Mesodermal cell (in vitro differentiated cells): ENCODE data around the gene PNMA3. TPM values are rescaled to one million over a fixed set of nuclear protein-coding genes. Genes with fewer than 3 reads are reported as not detected.
"Not testable (repeated sequence)": the region's sequence is repeated elsewhere in the genome, so short reads cannot be mapped to it uniquely, and the experiment has no call there.

ENCODE experiments used
- H3K27ac ChIP-seq: 2 replicates; pipeline ENCODE4 v1.7.0; 2013; ENCODE audit warnings: mild to moderate bottlenecking, low read depth, low read length, moderate library complexity; ENCODE audit not compliant: severe bottlenecking
- H3K36me3 ChIP-seq: 2 replicates; pipeline ENCODE4 v1.7.1; 2013; ENCODE audit warnings: mild to moderate bottlenecking, low read length, moderate library complexity; ENCODE audit not compliant: control insufficient read depth, insufficient read depth
- H3K4me1 ChIP-seq: one replicate; pipeline ENCODE4 v1.7.1; 2013; ENCODE audit warnings: mild to moderate bottlenecking, low read length; ENCODE audit not compliant: insufficient read depth, control insufficient read depth, poor library complexity, severe bottlenecking
- H3K4me3 ChIP-seq: 2 replicates; pipeline ENCODE4 v1.7.0; 2013; ENCODE audit warnings: low read length, control low read depth, mild to moderate bottlenecking; ENCODE audit not compliant: insufficient read depth, poor library complexity, severe bottlenecking; ENCODE audit errors: extremely low read depth
- H3K9me3 ChIP-seq: 2 replicates; pipeline ENCODE4 v1.7.1; 2013; ENCODE audit warnings: mild to moderate bottlenecking, low read length, moderate library complexity; ENCODE audit not compliant: control insufficient read depth
- WGBS, 2 experiments: methylation state at CpG; one replicate each; pipeline ENCODE4 v1.1.5; 2013; ENCODE audit warnings: missing lambda C conversion rate in 2 of 2; ENCODE audit not compliant: insufficient coverage in 2 of 2; 5-methylcytosine and 5-hydroxymethylcytosine counted together
- polyA plus RNA-seq, 2 experiments: library from polyadenylated mRNA; stranded (reverse); fragments of 50-300 nt; gene quantifications; one replicate each; pipeline ENCODE4 v1.2.3, GENCODE V29; 2013

The PNMA3 gene, protein sequence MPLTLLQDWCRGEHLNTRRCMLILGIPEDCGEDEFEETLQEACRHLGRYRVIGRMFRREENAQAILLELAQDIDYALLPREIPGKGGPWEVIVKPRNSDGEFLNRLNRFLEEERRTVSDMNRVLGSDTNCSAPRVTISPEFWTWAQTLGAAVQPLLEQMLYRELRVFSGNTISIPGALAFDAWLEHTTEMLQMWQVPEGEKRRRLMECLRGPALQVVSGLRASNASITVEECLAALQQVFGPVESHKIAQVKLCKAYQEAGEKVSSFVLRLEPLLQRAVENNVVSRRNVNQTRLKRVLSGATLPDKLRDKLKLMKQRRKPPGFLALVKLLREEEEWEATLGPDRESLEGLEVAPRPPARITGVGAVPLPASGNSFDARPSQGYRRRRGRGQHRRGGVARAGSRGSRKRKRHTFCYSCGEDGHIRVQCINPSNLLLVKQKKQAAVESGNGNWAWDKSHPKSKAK
- polyA plus RNA-seq (2013, experiment 1 of 2), result 1.3 TPM
- polyA plus RNA-seq (2013, experiment 2 of 2), result 1.2 TPM

DNA sequence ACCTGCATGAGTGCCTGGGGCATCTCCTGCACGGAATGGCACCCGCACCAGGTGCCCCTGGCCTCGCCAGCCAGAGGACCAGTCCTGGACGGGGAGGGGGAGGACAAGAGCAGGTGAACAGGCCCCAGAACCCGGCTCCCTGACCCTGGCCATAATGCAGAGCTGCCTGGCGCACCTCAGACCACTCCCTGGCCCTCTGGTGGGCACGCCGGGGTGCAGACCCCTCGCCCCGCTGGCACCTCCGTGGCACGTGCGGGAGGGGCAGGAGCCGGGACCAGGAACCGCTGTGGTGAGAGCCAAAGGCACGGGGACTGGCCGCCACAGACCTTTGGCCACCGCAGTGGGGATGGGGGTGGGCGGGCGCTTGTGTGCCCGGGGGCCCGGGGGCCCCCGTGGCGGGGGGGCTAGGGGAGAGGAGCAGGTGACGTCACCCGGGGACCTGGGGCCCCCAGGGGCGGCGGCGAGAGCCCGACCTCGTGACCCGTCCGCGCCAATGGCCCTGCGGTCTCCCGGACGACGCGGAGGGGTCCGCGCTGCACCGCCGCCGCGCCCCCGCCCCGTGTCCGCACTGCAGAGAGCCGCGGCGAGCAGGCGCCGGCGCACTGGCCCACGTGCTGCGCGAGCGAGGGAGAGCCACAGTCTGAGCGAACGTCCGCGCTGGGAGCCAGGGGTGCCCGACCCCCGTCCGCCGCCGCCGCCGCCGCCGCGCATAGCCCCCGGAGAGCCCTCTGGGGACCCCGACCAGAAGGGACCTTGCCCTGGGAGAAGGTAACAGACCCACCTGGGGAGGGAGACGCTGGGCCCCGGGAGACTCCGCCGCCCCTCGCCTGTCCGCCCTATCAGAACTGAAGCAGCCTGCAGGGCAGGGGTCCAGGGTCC lies at the start of gene PNMA3:
TSS of gene PNMA3 (plus strand) at position 600 of the 879 bp plus-strand sequence. CDS start 586 bp downstream, outside the sequence.
- 60 to 73% methylated on average over 1 to 3 of the region's 80 CpGs for WGBS, 2 experiments
- no peaks in the 10 kb centered on the region for H3K4me1 ChIP-seq
- peak within 1 kb of the TSS; percentile 18 for H3K4me3 ChIP-seq
- no peaks in the 10 kb centered on the region for H3K9me3 ChIP-seq
- H3K27ac ChIP-seq, result no peak within 1 kb of the TSS
- no peaks in the 10 kb centered on the region for H3K36me3 ChIP-seq

DNA sequence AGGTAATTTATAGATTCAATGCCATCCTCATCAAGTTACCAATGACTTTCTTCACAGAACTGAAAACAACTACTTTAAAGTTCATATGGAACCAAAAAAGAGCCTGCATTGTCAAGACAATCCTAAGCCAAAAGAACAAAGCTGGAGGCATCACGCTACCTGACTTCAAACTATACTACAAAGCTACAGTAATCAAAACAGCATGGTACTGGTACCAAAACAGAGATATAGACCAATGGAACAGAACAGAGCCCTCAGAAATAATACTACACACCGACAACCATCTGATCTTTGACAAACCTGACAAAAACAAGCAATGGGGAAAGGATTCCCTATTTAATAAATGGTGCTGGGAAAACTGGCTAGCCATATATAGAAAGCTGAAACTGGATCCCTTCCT lies 39.1 kb upstream of the PNMA3 start:
- not testable (repeated sequence) for H3K4me1 ChIP-seq, H3K27ac ChIP-seq, H3K36me3 ChIP-seq, H3K4me3 ChIP-seq, H3K9me3 ChIP-seq
- no CpG with 5 or more reads among the region's 2 CpGs for WGBS, 2 experiments

DNA sequence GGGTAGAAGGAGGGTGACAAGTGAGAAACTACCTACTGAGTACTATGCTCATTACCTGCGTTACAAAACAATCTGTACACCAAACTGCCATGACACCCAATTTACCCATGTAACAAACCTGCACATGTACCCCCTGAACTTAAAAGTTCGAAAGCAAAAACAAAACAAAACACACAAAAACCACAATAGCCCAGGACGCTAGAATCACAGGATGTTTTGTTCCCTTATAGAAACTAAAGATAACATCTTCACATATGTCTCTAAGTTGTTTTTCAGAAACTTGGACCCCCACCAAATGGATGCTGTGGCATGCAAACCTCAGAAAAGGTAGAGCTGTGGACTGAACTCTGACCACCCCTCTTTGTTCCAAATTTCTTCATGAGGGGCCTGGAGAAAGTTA lies 37.1 kb upstream of the PNMA3 start:
- WGBS, 2 experiments, result 80% methylated on average over 2 of the region's 3 CpGs; no CpG with 5 or more reads in 1 of the 2 experiments
- no peaks in the 10 kb centered on the region for H3K4me1 ChIP-seq

DNA sequence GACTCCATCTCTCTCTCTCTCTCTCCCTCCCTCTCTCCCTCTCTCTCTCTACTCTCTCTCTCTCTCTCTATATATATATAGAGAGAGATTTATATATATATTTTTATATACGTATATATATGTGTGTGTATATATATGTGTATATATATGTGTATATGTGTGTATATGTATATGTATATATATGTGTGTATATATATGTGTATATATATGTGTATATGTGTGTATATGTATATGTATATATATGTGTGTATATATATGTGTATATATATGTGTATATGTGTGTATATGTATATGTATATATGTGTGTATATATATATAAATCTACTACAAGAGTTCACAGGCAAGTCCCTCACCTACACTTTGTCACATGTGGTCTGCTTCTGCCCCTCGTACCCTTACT lies 29.8 kb upstream of the PNMA3 start:
- H3K4me3 ChIP-seq, H3K4me1 ChIP-seq, H3K9me3 ChIP-seq, H3K36me3 ChIP-seq, H3K27ac ChIP-seq: not testable (repeated sequence)
- WGBS, 2 experiments, result no CpG with 5 or more reads among the region's 2 CpGs

More for the DNA sequence above, 37.1 kb upstream of the PNMA3 start:
- Histone ChIP-seq H3K9me3 (no peaks in the 10 kb centered on the region), H3K27ac (no peak overlapping the region), H3K36me3 (no peaks in the 10 kb centered on the region), H3K4me3 (no peak overlapping the region)

DNA sequence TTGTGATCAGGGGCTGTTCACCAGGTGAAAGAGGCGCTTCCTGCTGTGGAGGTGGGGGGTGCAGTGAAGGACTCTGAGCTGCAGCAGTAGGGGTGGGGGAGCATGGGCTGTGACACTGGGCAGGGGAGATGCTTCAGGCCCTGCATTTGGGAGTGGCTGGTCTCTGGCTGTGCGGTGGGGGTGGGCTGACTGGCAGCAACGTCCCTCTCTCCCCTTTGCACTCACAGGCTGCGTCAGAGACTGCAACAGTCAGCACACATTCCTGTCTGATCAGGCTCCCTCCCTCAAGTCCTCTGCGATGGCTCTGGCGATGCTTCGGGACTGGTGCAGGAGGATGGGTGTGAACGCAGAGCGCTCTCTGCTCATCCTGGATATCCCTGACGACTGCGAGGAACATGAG lies 27.8 kb upstream of the PNMA3 start:
- H3K27ac ChIP-seq, H3K4me1 ChIP-seq, H3K36me3 ChIP-seq, H3K4me3 ChIP-seq, H3K9me3 ChIP-seq: not testable (repeated sequence)
- WGBS, 2 experiments, result no CpG with 5 or more reads among the region's 11 CpGs

DNA sequence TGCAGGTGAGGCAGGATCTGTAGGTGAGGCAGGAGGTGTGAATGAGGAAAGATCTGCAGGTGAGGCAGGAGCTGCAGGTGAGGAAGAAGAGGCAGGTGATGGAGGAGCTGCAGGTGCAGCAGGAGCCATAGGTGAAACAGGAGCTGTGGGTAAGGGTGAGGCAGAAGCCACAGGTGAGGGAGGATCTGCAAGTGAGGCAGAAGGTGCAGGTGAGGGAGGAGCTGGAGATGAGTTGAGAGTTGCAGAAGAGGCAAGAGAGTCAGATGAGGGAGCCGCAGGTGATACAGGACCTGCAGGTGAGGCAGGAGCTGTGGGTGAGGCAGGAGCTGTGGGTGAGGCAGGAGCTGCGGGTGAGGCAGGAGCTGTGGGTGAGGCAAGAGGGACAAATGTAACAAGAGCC lies 27.1 kb upstream of the PNMA3 start:
- Histone ChIP-seq H3K27ac (no peak overlapping the region), H3K9me3 (no peaks in the 10 kb centered on the region), H3K36me3 (no peaks in the 10 kb centered on the region), H3K4me1 (no peaks in the 10 kb centered on the region), H3K4me3 (no peak overlapping the region)
- WGBS, 2 experiments, result 89% methylated on average over 1 of the region's 2 CpGs; no CpG with 5 or more reads in 1 of the 2 experiments

DNA sequence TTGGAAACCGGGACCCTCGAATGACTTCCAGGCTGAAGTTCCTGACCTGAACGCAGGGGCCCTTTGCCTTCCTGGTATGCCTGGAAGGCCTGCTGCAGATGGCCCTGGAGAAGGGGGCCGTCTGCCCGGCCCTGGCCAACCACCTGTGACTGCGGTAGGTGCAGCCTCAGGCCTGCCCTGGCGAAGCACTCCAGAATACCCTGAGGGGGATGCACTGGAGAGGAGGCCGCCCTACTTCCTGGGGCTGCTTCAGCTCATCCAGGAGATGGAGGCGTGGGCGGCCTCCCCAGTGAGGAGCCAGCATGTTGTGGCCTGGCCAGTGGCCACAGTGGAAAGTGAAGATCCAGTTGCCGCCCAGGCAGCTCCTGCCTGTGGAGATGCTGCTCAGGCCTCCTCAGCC lies 26.4 kb upstream of the PNMA3 start:
- no peaks in the 10 kb centered on the region for H3K4me1 ChIP-seq
- 72 to 93% methylated on average over 5 of the region's 11 CpGs for WGBS, 2 experiments
- H3K4me3 ChIP-seq, result no peak overlapping the region
- no peaks in the 10 kb centered on the region for H3K9me3 ChIP-seq
- no peak overlapping the region for H3K27ac ChIP-seq
- no peaks in the 10 kb centered on the region for H3K36me3 ChIP-seq

DNA sequence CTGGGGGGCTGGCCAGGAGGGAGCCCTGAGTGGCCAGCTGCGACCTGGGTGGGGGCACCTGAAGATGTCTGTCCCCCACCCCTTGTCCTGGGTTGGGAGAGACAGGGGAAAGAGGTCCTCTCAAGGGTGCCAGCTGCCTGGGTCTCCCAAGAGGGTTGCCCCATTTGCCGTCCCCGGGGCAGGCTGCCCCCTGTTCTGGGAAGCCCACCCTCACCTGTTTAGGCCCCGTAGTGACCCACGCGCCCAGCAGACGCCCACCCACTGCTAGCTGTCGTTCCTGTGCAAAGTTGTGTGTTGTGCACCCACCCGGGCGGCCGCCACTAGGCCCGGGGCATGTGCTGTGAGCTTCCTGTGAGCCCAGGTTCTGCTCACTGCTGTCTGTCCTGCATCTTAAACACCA lies 25.5 kb upstream of the PNMA3 start:
- Histone ChIP-seq H3K9me3 (no peaks in the 10 kb centered on the region), H3K36me3 (no peaks in the 10 kb centered on the region), H3K4me3 (no peak overlapping the region), H3K4me1 (no peaks in the 10 kb centered on the region), H3K27ac (no peak overlapping the region)
- 89 to 100% methylated on average over 1 to 8 of the region's 12 CpGs for WGBS, 2 experiments

DNA sequence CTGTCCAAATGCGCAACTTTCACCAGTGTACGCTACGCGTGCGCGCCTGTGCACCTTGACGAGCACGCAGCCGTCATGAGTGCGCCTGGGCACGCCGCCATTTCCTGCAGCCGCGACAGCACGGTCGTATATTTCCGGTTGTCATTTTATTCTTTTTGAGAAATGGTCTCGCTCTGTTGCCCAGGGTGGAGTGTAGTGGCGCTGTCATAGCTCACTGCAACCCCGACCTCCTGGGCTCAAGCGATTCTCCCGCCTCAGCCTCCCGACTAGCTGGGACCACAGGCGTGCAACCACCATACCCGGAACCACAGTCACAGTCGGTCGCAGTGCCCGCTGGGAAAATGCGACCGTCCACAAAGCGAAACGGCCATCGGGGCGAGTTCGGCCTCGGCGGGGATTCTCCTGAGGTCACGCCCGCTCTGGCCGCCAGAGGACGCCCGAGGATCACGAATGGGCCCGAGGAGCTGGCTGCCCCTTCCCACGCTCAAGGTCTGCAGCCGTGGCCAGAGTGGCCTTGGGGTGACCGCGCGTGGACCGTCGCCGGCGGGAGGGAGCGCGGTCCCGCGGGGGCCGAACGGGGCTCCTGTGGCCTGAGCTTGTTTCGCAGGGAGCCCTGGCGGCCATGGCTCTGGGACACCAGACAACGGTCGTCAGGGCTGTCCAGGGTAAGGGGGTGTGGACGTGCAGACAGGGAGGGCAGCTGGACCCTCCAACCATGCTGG lies 23.7 kb upstream of the PNMA3 start:
- no peaks in the 10 kb centered on the region for H3K9me3 ChIP-seq
- H3K4me3 ChIP-seq, result peak overlapping the region; percentile 11

DNA sequence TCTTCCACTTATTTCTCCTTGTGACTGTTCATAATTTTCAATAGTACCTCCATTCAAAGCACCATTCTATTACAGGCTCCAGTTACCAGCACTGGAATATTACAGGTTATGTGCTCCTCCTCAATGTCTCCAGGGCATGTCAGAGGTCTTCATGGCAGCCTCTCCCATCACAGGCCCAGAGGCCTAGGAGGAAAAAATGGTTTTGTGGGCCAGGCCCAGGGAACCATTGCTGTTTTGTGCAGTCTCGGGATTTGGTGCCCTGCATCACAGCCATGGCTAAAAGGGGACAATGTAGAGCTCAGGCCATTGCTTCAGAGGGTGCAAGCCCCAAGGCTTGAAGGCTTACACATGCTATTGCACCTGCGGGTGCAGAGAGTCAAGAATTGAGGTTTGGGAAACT lies 7.2 kb upstream of the PNMA3 start:
- Histone ChIP-seq H3K27ac (no peak overlapping the region), H3K4me3 (no peak overlapping the region), H3K36me3 (no peaks in the 10 kb centered on the region), H3K9me3 (no peaks in the 10 kb centered on the region), H3K4me1 (no peaks in the 10 kb centered on the region)
- 69% methylated on average over 2 of the region's 2 CpGs; no CpG with 5 or more reads in 1 of the 2 experiments for WGBS, 2 experiments

More for the DNA sequence above, 23.7 kb upstream of the PNMA3 start:
- no peaks in the 10 kb centered on the region for H3K36me3 ChIP-seq
- WGBS, 2 experiments, result 30 to 45% methylated on average over 23 to 43 of the region's 64 CpGs
- no peaks in the 10 kb centered on the region for H3K4me1 ChIP-seq
- no peak overlapping the region for H3K27ac ChIP-seq
